NCI-H748 (cell line): Measurements from ENCODE around the gene GABARAPL1.
A peak's percentile ranks its signal among the peaks of the same experiment; 100 is the strongest.
"Not testable (repeated sequence)": the region's sequence is repeated elsewhere in the genome, so short reads cannot be mapped to it uniquely, and the experiment has no call there.

Experiments
- DNase-seq: peaks from one replicate; lab custom pipeline; 2025; ENCODE audit not compliant: unreplicated experiment; lab: John Stamatoyannopoulos, UW

Gene GABARAPL1

DNA sequence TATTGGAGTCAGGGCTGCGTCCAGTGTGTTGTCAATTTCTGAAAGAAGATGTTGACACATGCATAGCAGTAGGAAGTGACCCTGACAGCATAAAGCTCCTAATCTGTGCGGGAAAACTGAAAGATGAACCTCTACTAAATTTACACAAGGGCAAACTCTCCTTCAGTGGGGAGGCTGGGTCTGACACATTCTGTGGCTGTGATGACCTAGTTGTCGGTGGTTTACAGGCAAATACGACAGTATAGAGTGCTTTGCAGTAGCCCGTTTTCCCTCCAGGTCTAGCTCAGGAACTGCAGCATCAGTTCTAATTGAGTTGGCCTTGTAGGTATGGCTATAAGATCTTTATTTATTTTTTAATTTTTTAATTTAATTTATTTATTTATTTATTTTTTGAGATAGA is 14.8 kb upstream of the GABARAPL1 start:
- no peak for DNase-seq

DNA sequence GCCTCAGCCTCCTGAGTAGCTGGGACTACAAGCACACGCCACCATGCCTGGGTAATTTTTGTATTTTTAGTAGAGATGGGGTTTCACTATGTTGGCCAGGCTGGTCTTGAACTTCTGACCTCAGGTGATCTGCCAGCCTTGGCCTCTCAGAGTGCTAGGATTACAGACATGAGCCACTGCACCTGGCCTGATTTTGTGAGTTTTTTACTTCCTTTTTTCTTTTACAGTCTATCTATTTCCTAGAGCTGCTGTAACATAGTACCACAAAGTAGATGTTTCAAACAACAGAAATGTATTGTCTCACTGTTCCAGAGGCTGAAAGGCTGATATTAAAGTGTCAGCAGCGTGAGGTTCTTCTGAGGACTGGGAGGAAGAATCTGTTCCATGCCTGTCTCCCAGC is 8.2 kb upstream of the GABARAPL1 start:
- DNase-seq, result not testable (repeated sequence)

DNA sequence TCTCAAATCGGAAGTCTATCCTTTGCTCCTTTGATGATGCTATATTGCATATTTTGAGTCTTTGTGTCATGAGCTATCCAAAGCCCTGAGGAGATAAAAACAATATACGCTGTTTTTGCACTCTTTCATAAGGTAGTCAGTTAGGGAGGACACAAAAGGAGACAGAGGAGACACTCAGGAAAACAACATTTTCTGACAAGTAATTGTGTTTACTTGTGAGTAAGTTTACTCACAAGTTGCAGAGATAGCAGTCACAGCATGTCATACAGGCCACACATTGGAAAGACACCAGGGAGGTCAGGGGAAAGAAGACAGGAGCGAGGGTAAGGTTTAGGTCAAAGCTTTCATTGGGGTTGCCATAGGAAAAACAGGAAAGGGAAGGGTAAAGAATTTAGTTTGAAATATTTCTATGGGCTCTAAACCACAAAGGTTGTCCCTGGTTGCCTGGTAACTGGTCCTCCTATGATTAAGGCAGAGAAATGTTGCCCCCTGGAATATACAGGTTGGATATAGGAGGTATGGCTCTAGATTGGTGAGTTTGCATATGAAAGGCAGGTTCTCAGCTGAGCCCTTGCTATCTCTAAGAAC is 7.4 kb upstream of the GABARAPL1 start:
- DNase-seq, result no peak

DNA sequence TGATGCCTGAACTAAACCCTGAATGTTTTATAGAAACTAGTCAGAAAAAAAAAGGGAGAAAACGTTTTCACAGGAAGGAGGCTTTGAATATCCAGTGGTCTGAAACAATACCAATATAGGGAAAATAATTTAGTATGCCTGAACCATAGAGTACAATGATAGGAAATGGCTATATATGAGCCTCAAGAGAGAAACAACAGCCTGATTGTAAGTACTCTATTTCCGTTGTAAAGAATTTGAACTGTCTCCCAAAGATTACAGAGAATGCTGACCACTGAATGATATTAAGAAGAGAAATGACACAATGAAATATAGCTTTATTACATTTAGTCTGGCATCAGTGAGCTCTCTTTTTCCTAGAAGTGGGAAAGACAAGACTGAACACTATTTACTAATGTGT is 5.5 kb upstream of the GABARAPL1 start:
- no peak for DNase-seq

DNA sequence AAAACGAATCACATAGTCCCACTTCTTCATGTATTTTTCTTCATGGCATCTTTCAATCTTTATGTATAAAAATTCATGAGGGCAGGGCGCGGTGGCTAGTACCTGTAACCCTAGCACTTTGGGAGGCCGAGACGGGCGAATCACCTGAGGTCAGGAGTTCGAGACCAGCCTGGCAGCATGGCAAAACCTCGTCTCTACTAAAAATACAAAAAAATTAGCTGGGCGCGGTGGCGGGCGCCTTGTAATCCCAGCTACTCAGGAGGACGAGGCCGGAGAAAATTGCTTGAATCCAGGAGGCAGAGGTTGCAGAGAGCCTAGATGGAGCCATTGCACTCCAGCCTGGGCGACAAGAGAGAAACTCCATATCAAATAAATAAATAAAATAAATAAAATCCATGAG is 2.5 kb upstream of the GABARAPL1 start:
- DNase-seq, result no peak

DNA sequence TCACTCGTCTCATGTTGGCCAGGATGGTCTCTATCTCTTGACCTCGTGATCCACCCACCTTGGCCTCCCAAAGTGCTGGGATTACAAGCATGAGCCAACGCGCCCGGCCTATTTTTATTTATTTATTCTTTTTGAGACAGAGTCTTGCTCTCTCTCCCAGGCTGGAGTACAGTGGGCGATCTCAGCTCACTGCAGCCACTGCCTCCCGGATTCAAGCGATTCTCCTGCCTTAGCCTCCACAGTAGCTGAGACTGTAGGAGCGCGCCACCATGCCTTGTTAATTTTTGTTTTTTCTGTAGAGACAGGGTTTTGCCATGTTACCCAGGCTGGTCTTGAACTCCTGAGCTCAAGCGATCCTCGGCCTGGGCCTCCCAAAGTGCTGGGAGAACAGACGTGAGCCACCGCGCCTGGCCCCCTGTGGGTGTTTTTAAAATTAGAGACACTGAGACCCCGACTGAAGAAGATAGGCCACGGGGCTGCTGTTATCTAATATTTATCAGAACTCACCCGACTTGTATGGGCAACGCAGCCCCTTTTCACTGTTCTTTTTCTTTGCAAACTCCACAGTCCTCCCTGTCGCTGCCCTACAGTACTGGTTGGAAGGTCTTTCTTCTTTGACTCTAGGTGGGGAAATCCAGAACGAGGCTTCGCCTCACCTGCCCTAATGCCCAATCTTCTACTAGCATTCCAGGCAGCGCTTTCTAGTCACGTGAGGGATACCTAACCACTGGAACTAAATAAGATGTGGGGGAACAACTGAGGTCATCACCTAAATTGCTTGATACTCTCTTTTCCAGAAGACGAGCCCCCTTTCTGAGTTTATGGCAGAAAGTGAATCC is 1.4 kb upstream of the GABARAPL1 start:
- no peak for DNase-seq

DNA sequence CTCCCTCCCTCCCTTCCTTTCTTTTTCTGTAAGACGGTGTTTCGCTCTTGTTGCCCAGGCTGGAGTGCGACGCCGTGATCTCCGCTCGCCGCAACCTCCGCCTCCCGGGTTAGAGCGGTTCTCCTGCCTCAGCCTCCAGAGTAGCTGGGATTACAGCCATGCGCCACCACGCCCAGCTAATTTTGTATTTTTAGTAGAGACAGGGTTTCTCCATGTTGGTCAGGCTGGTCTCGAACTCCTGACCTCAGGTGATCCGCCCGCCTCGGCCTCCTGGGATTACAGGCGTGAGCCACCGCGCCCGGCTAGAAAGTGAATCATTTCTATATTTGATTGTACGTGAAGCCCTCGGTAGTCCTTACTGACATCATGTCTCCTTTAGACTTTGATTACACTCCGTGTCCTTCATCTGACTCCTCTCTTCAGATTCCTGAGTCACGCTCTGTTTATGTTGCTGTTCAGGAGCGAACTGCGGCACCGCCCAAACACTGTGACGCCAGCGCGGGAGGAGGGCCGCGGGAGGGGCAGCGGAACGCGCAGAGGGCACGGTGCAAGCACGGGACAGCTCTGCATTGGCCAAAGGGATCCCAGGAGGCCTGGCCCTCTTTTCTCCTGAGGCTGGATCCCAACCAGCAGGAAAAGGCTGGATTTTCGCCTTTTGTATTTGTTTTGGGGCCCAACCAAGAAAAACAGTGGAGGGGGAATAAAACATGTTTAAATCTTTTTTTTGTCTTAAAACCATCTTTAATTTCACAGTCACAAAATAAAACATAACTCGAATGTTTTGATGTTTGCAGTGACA is 538 bp upstream of the GABARAPL1 start:
- peak; percentile 85 for DNase-seq

DNA sequence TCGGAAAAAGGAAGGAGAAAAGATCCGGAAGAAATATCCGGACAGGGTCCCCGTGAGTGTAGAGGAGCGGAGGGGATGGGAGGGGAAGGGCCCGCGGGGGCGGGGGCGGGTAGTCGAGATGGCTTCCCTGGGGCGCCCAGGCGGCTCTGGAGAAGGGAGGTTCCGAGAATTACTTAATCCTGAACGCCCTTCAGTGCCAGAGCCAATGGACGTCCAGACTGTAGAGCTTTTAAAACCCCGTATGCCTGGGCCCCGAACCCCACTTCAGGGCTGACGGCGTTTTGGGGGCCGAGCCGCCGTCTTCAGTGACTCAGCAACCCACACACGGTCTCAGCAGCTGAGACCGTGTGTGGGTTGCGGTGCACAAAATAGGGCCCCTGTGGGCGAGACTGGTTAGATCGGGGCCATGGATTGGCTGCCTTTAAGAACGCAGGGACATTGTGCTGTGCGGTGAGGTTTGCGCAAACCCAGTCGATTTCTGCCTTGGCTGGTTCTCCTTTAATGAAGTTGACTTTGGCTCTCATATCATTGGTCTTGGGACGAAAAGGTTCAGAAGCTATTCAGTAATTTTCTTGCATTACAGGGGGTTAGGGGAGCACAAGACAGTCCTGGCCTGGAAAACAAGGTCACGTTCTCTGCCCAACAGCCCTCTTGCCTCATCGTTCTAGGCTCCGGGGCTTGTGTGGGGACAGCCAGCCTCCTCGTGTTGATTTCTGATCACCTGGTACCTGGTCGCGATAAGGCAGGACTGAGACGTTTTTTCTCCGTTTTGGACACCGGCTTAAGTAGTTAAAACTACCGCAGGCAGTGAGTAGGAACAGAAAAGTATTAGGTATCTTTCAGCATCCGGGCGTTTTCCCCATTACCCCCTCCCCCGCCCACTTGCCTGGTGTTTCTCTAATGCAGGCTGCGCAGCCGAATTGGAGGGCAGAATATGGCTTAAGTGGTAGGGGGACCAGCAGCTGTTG is 775 bp downstream of the GABARAPL1 start:
- peak; percentile 64 for DNase-seq

DNA sequence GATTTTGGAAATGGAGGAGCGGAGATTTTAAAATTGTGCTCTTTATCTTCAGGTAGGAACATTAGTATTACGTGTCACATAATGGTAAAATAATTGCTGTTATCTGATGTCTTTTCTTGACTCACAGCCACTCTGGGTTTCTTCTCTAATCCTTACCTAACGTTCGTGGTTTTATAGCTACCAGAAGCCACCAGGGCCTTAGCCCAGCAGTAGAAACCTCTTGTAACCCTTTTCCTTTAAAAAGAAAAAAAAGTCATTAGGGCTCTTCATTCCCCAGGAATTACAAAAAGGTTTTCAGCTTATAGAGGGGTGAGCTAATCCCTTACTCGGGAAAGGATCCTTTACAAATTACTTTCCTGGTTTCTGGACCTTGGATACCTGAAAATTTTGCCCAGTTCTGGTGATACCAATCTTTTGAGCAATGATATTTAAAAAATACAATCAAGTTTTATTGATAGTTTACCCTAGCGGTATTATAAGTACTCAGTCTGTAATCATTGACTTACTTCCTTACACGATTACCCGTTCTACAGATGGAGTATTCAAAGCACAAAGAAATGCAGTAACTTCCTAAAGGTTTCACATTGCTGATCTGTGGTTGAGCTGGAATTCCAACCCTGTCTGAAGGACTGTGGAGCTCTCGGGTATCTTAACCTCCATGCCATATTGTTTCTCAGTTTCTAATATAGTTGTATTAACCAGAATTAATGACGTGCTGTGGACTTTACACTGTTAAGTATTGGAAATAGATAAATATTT is 1.6 kb downstream of the GABARAPL1 start:
- no peak for DNase-seq

DNA sequence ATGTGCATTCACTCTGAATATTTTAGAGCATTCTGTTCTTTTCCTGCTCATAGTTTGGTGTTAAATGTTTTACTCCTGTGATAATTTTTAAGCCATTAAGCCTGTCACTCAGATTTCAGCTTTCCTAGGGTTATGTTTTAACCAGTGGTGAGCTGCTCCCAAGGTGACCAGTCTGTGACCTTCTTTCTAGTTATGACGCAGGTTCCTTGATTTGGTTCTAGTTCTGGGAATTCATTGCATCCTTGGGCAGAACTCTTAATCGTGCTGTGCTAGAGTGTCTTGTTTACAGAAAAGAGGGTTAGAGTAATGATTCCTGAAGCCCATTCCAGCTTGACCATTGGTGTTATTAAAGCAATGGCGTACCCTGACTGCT is 2.2 kb downstream of the GABARAPL1 start:
- DNase-seq, result no peak

DNA sequence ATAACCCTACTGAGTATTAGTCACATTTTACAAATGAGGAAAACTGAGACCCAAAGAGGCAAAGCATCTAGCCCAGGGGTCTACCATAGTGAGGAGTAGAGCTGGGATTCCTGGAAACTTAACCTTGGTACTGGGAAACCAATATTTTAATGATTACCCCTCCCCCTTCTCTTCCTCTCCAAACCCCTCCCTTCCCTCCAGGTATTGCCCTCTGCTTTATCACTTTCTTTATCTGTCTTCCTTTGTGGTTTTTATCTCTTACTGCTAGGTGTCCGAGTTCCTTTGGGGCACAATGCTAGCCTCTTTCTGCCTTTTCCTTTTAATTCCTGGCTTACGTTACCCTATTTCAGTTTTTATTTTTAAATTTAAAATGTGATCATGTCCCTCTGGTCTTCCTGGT is 2.8 kb downstream of the GABARAPL1 start:
- no peak for DNase-seq

DNA sequence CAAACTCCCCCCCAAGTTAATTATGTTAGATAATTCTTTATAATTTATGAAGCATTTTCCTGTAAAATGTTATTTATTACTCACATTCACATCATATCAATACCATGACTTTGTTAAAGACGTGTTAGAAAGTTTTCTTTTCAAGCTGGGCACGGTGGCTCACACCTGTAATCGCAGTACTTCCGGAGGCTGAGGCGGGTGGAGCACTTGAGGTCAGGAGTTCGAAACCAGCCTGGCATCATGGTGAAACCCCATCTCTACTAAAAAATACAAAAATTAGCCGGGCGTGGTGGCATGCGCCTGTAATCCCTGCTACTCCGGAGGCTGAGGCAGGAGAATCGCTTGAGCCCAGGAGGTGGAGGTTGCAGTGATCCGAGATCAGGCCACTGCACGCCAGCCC is 3.3 kb downstream of the GABARAPL1 start:
- not testable (repeated sequence) for DNase-seq

DNA sequence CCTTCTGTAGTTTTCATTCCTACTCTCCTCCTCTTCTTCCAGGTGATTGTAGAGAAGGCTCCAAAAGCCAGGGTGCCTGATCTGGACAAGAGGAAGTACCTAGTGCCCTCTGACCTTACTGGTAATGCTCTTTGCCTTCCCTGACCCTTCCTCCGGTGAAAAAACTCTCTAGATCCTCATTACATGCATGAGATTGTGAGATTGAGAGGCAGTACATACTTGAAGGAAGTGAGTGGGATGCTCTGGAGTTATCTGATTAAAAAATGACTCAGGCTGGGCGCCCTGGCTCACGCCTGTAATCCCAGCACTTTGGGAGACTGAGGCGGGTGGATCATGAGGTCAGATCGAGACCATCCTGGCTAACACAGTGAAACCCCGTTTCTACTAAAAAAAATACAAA is 5.3 kb downstream of the GABARAPL1 start:
- no peak for DNase-seq

DNA sequence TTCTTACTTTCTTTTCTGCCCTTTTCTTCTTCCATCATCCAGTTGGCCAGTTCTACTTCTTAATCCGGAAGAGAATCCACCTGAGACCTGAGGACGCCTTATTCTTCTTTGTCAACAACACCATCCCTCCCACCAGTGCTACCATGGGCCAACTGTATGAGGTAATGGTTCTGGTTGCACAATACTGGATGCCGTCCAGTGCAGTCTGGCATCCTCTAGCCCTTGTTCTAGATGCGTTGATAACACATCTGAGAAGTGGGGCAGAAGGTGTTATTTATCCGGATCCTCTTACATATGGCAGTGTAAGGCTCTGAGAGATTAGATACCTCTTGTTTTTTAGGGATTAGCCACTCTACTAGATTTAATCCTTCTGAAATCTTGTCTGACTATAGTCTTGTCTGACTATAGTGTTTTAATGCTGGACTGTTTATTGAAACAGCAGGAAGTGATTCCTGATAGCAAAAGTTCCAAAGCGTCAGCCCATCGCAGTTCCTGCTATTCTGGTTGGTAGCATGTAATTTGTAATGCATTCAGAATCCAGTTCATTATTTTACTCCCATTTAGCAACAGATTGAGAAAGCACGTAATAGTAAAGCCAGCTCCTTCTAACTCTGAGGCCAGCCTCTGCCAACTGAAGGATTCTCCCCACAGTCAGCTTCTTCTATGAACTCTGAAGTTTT is 7.9 kb downstream of the GABARAPL1 start:
- no peak for DNase-seq

DNA sequence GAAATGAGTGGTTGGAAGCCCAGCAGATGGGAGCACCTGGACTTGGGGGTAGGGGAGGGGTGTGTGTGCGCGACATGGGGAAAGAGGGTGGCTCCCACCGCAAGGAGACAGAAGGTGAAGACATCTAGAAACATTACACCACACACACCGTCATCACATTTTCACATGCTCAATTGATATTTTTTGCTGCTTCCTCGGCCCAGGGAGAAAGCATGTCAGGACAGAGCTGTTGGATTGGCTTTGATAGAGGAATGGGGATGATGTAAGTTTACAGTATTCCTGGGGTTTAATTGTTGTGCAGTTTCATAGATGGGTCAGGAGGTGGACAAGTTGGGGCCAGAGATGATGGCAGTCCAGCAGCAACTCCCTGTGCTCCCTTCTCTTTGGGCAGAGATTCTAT is 9.2 kb downstream of the GABARAPL1 start:
- no peak for DNase-seq

DNA sequence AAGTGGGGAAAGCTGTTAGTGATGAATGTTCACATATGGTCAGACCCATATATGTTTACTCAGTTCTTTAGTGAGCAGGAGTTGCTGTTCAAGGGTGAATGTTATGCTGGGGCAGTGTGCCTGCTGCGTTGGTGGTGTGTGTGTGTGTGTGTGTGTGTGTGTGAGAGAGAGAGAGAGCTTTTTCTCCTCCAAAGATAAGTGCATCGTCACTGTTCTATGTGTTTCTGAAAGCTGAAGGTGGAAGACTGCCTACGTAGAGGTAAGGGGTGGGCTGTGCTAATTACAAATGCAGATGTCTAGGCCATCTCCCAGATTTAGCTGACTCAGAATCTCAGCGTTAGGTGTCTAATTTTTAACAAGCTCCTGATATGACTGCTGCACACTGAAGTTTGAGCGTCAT is 10.5 kb downstream of the GABARAPL1 start:
- DNase-seq, result no peak

DNA sequence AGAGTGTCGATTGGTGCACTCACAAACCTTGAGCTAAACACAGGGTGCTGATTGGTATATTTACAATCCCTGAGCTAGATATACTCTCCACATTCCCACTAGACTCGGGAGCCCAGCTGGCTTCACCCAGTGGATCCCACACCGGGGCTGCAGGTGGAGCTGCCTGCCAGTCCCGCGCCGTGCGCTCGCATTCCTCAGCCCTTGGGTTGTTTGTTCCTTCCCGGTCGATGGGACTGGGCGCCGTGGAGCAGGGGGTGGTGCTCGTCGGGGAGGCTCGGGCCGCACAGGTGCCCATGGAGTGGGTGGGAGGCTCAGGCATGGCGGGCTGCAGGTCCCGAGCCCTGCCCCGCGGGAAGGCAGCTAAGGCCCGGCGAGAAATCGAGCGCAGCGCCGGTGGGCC is 12.7 kb downstream of the GABARAPL1 start:
- not testable (repeated sequence) for DNase-seq

DNA sequence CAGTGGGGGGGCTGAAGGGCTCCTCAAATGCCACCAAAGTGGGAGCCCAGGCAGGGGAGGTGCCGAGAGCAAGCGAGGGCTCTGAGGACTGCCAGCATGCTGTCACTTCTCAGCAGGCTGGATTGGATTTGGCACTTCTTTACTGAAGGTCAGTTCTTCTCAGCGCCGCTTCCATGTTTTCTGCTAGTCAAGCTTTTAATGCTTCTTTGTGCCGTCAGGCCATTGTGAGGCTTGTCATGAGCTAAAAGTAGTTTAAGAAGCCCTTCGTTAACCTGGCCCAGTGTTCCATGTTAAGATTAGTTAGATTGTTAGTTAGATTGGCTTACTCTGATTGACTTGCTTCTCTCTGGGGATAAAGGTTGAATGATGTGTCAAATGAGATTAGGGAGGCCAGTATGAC is 13.4 kb downstream of the GABARAPL1 start:
- DNase-seq, result no peak

DNA sequence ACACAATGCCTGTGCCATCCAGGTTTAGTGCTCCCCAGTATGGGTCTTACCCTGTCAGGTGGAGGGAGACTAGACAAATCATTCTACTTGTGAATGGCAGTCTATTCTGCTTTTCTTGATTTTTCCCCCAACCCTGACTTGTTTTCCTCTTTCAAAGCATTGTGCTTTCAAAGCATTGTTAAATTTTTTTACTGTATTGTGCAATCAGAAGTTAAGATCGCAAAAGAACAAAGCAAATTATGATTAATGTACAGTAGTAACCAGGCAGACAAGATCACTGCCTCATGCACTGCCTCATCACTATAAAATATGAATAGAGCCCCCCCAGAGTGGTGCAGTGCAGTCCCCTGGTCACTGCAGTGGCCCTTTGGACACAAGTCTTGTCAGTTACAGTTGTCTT is 14.1 kb downstream of the GABARAPL1 start:
- no peak for DNase-seq

DNA sequence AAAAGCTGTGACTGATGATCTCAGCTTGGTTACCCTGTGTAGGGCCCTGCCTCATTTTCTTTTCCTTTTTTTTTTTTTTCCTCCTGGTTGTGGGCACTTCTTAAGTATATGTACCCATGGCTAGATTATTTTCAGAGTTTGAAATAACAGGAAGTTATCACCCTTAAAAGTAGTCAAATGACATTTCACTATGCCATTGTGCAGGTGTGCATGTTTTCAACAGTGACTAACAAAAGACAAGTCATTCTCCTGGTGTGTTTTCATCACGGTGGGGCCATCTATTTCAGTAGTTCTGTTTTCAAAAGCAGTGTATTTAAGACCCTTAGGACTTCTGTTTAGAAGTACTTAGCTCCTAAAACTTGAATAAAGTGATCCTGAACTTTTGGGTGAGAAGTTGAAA is 15.0 kb downstream of the GABARAPL1 start:
- DNase-seq, result no peak
